ENCODE results near the gene TAAR6.

DNA sequence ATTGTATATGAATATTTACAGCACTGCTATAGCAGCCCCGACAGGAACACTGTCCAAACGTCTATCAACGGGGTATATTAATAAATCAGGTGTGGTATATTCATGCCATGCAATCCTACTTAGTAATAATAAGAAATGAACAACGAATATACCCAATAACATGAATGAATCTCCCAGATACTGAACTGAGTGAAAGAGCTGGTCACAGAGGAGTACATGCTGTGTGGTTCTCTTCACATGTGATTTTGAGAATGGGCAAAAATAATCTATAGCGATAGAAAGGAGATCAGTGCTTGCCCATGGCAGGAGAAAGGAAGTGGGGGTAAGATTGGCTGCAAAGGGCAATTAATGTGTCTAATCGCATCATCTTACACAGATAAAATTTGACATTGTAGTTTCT is 3.7 kb upstream of the TAAR6 start:
- no peak for TF ChIP-seq POLR2AphosphoS5 (IDR thresholded peaks at IDR 0.05; ENCODE audit: low read depth, low read length)
- no peak for TF ChIP-seq CREB1 (IDR thresholded peaks at IDR 0.05)
- no peak for TF ChIP-seq EZH2 (IDR thresholded peaks at IDR 0.05; ENCODE audit: low read depth, low read length, severe bottlenecking)
- TF ChIP-seq POLR2A (IDR thresholded peaks at IDR 0.05; ENCODE audit: control extremely low read depth in 1 of 2, low read depth in 2 of 2, low read length in 2 of 2) = no peak
- no peak for TF ChIP-seq EGR1 (IDR thresholded peaks at IDR 0.05; ENCODE audit: borderline replicate concordance, low read depth, low read length)
- no peak for TF ChIP-seq YY1 (IDR thresholded peaks at IDR 0.05; ENCODE audit: low read depth, low read length)
- no peak for TF ChIP-seq CTCF (IDR thresholded peaks at IDR 0.05; ENCODE audit: control extremely low read depth in 1 of 3, insufficient read depth in 1 of 3, low read depth in 1 of 3, low read length in 3 of 3)
- TF ChIP-seq HDAC6 (IDR thresholded peaks at IDR 0.05; ENCODE audit: low read depth, low read length) = no peak
